ENCODE measurements around the gene MACROH2A1. TPM values are rescaled to one million over a fixed set of nuclear protein-coding genes. Genes with fewer than 3 reads are reported as not detected.

MACROH2A1 gene
- total and polyA plus RNA-seq, 2 donors (not counting 1 experiment from before 2014, with no cell fraction given), result 95.6 to 191 TPM

DNA sequence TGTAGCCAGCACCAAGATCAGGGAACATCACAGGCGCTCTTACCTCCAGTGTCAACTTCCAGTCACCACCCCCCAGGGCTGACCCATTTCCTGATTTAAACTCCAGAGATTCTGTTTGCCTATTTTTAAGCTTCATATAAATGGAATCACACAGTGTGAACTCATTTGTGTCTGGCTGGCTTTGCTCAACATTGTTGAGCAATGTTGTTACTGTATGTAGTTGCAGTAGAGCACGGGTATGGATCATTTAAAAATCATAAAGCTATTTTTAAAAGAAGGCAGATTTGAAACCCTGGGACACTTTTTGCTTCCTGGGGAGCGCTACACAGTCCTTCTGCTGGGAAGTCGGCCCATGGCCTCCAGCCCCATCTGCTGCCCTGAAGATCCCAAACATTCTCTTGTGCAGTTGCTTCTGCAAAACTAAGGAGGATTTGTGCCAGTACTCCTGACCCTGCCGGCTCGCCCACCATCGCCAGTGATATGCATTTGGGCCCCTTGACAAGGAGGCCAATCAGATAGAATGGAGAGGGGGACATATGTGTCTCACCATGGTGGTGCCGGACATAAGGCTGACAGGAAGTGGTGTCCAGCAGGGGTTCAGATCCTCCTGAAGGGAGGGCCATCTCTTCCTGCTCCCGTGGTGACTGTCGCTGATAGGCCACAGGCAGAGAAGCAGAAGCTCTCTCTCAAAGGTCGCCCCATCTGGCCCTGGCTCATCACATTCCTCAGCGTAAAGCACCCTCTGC lies 34.8 kb upstream of the MACROH2A1 start:
- Histone ChIP-seq H3K27me3 (ENCODE audit: control insufficient read depth, insufficient read depth, low read length) (no peaks in the 10 kb centered on the region), H3K9ac (ENCODE audit: insufficient read depth, low read length) (no peak overlapping the region), H4K20me1 (ENCODE audit: control insufficient read depth, extremely low read depth, insufficient read depth, low read length) (no peaks in the 10 kb centered on the region), H3K27ac (ENCODE audit: insufficient read depth, low read length) (no peak overlapping the region), H2AFZ (ENCODE audit: low read length) (no peak overlapping the region), H3K79me2 (ENCODE audit: control insufficient read depth, insufficient read depth, low read length) (no peaks in the 10 kb centered on the region), H3K4me1 (ENCODE audit: control insufficient read depth, extremely low read depth, insufficient read depth, low read length) (peaks cover 22% of the 10 kb centered on the region), H3K9me3 (ENCODE audit: control insufficient read depth, insufficient read depth, low read depth, low read length) (no peaks in the 10 kb centered on the region), H3K4me3 (replicated peaks in 1 of 4; ENCODE audit: control extremely low read depth in 1 of 4, insufficient read depth in 1 of 4, low read depth in 3 of 4, low read length in 4 of 4) (no peak overlapping the region), H3K36me3 (ENCODE audit: control insufficient read depth, insufficient read depth, low read length) (no peaks in the 10 kb centered on the region), H3K4me2 (ENCODE audit: extremely low read depth, insufficient read depth, low read length) (peak overlapping the region; percentile 45)
- DNase-seq (ENCODE audit: low read depth in 2 of 2), result peak in 1 of 2 donors; percentile 56
- no peak for TF ChIP-seq EZH2 (IDR thresholded peaks at IDR 0.05; ENCODE audit: low read length, missing control alignments)
- TF ChIP-seq, protein P1, sequence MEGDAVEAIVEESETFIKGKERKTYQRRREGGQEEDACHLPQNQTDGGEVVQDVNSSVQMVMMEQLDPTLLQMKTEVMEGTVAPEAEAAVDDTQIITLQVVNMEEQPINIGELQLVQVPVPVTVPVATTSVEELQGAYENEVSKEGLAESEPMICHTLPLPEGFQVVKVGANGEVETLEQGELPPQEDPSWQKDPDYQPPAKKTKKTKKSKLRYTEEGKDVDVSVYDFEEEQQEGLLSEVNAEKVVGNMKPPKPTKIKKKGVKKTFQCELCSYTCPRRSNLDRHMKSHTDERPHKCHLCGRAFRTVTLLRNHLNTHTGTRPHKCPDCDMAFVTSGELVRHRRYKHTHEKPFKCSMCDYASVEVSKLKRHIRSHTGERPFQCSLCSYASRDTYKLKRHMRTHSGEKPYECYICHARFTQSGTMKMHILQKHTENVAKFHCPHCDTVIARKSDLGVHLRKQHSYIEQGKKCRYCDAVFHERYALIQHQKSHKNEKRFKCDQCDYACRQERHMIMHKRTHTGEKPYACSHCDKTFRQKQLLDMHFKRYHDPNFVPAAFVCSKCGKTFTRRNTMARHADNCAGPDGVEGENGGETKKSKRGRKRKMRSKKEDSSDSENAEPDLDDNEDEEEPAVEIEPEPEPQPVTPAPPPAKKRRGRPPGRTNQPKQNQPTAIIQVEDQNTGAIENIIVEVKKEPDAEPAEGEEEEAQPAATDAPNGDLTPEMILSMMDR (conservative IDR thresholded peaks at IDR 0.05 in 1 of 2, IDR thresholded peaks at IDR 0.05 in 1 of 2; ENCODE audit: low read depth in 1 of 2, low read length in 2 of 2), result no peak

DNA sequence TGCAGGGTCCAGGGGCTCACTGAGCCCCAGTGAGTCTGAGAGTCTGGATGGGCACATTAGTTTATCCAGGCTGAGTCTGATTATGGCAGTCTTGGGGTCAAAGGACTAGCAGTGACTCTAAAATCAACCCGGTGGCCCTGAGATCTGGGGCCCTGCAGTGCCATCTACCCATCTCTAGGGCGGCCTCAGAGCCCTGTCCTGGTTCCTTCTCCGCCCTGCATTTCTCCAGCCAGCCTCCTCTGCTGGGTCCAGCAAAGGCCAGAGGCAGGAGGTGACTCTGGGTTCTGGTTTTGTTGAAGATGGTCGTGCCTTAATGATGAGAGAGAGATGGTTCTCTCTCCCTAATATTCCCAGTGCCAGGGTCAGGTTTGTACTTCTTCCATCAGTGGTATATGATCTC lies 33.1 kb upstream of the MACROH2A1 start:
- no peak overlapping the region for H3K9ac ChIP-seq (ENCODE audit: insufficient read depth, low read length)
- TF ChIP-seq, protein P1 (conservative IDR thresholded peaks at IDR 0.05 in 1 of 2, IDR thresholded peaks at IDR 0.05 in 1 of 2; ENCODE audit: low read depth in 1 of 2, low read length in 2 of 2), result no peak
- no peak for TF ChIP-seq EZH2 (IDR thresholded peaks at IDR 0.05; ENCODE audit: low read length, missing control alignments)
- no peak for DNase-seq (ENCODE audit: low read depth in 2 of 2)
- H2AFZ ChIP-seq (ENCODE audit: low read length), result no peak overlapping the region
- H3K4me3 ChIP-seq (replicated peaks in 1 of 4; ENCODE audit: control extremely low read depth in 1 of 4, insufficient read depth in 1 of 4, low read depth in 3 of 4, low read length in 4 of 4), result no peak overlapping the region
- H3K9me3 ChIP-seq (ENCODE audit: control insufficient read depth, insufficient read depth, low read depth, low read length), result no peaks in the 10 kb centered on the region
- no peak overlapping the region for H3K27ac ChIP-seq (ENCODE audit: insufficient read depth, low read length)
- no peaks in the 10 kb centered on the region for H4K20me1 ChIP-seq (ENCODE audit: control insufficient read depth, extremely low read depth, insufficient read depth, low read length)
- peaks cover 13% of the 10 kb centered on the region for H3K4me1 ChIP-seq (ENCODE audit: control insufficient read depth, extremely low read depth, insufficient read depth, low read length)
- no peaks in the 10 kb centered on the region for H3K79me2 ChIP-seq (ENCODE audit: control insufficient read depth, insufficient read depth, low read length)
- no peak overlapping the region for H3K4me2 ChIP-seq (ENCODE audit: extremely low read depth, insufficient read depth, low read length)
- no peaks in the 10 kb centered on the region for H3K36me3 ChIP-seq (ENCODE audit: control insufficient read depth, insufficient read depth, low read length)
- no peaks in the 10 kb centered on the region for H3K27me3 ChIP-seq (ENCODE audit: control insufficient read depth, insufficient read depth, low read length)

DNA sequence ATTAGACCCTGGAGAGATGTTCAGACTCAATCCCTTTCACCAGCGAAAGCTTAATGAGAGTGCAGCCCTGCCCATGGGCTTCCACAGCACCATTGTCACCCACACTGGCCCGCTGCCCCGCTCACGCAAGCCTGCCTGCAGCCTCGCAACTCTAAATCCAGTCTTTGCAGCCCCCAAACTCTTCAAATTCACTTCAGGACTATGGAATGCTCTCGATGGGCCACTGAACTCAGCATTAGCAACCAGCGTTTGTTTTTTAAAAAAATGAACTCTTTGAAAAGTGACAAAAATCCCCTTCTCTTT lies 31.1 kb upstream of the MACROH2A1 start:
- Histone ChIP-seq H3K4me3 (replicated peaks in 1 of 4; ENCODE audit: control extremely low read depth in 1 of 4, insufficient read depth in 1 of 4, low read depth in 3 of 4, low read length in 4 of 4) (no peak overlapping the region), H3K36me3 (ENCODE audit: control insufficient read depth, insufficient read depth, low read length) (no peaks in the 10 kb centered on the region), H3K4me2 (ENCODE audit: extremely low read depth, insufficient read depth, low read length) (no peak overlapping the region), H3K27ac (ENCODE audit: insufficient read depth, low read length) (no peak overlapping the region), H2AFZ (ENCODE audit: low read length) (no peak overlapping the region), H3K27me3 (ENCODE audit: control insufficient read depth, insufficient read depth, low read length) (no peaks in the 10 kb centered on the region), H3K9me3 (ENCODE audit: control insufficient read depth, insufficient read depth, low read depth, low read length) (no peaks in the 10 kb centered on the region), H3K79me2 (ENCODE audit: control insufficient read depth, insufficient read depth, low read length) (no peaks in the 10 kb centered on the region), H3K4me1 (ENCODE audit: control insufficient read depth, extremely low read depth, insufficient read depth, low read length) (peaks cover 13% of the 10 kb centered on the region), H3K9ac (ENCODE audit: insufficient read depth, low read length) (no peak overlapping the region), H4K20me1 (ENCODE audit: control insufficient read depth, extremely low read depth, insufficient read depth, low read length) (no peaks in the 10 kb centered on the region)
- DNase-seq (ENCODE audit: low read depth in 2 of 2), result no peak
- TF ChIP-seq EZH2 (IDR thresholded peaks at IDR 0.05; ENCODE audit: low read length, missing control alignments), result no peak
- TF ChIP-seq, protein P1 (conservative IDR thresholded peaks at IDR 0.05 in 1 of 2, IDR thresholded peaks at IDR 0.05 in 1 of 2; ENCODE audit: low read depth in 1 of 2, low read length in 2 of 2), result no peak
